ENCODE measurements around the gene TOP2B.

Gene TOP2B

GRCh38 chr3:25664812-25665314 is at the start of gene TOP2B:
TOP2B (minus strand) TSS chr3:25664907; CDS start chr3:25664297, 610 bp downstream.
- DNase-seq (ENCODE audit: low spot score), result peak; percentile 98

- DNase-seq (ENCODE audit: low spot score), result no peak
Measured at GRCh38 chr3:25713341-25713985, 48.8 kb upstream of the TOP2B start.

GRCh38 chr3:25711090-25711489 is 46.4 kb upstream of the TOP2B start:
- DNase-seq (ENCODE audit: low spot score), result no peak

- DNase-seq (ENCODE audit: low spot score), result no peak
Measured at GRCh38 chr3:25708036-25708435, 43.3 kb upstream of the TOP2B start.

- no peak for DNase-seq (ENCODE audit: low spot score)
Measured at GRCh38 chr3:25707268-25707926, 42.7 kb upstream of the TOP2B start.

- DNase-seq (ENCODE audit: low spot score), result no peak
Measured at GRCh38 chr3:25706213-25706612, 41.5 kb upstream of the TOP2B start.

- peak; percentile 37 for DNase-seq (ENCODE audit: low spot score)
Measured at GRCh38 chr3:25697553-25697952, 32.8 kb upstream of the TOP2B start.

GRCh38 chr3:25695731-25696420 is 31.2 kb upstream of the TOP2B start:
- no peak for DNase-seq (ENCODE audit: low spot score)

- DNase-seq (ENCODE audit: low spot score), result no peak
Measured at GRCh38 chr3:25693238-25693637, 28.5 kb upstream of the TOP2B start.

GRCh38 chr3:25692341-25692740 is 27.6 kb upstream of the TOP2B start:
- no peak for DNase-seq (ENCODE audit: low spot score)

- DNase-seq (ENCODE audit: low spot score), result no peak
Measured at GRCh38 chr3:25690768-25691533, 26.2 kb upstream of the TOP2B start.

GRCh38 chr3:25689226-25689625 is 24.5 kb upstream of the TOP2B start:
- DNase-seq (ENCODE audit: low spot score), result no peak

- DNase-seq (ENCODE audit: low spot score), result no peak
Measured at GRCh38 chr3:25687742-25688141, 23.0 kb upstream of the TOP2B start.

GRCh38 chr3:25686766-25687165 is 22.1 kb upstream of the TOP2B start:
- DNase-seq (ENCODE audit: low spot score), result no peak

GRCh38 chr3:25683882-25684281 is 19.2 kb upstream of the TOP2B start:
- no peak for DNase-seq (ENCODE audit: low spot score)

GRCh38 chr3:25683410-25683809 is 18.7 kb upstream of the TOP2B start:
- DNase-seq (ENCODE audit: low spot score), result no peak

- no peak for DNase-seq (ENCODE audit: low spot score)
Measured at GRCh38 chr3:25679642-25680302, 15.1 kb upstream of the TOP2B start.

- peak; percentile 55 for DNase-seq (ENCODE audit: low spot score)
Measured at GRCh38 chr3:25679166-25679565, 14.5 kb upstream of the TOP2B start.

GRCh38 chr3:25678581-25678980 is 13.9 kb upstream of the TOP2B start:
- DNase-seq (ENCODE audit: low spot score), result no peak

GRCh38 chr3:25677121-25677520 is 12.4 kb upstream of the TOP2B start:
- DNase-seq (ENCODE audit: low spot score), result no peak

- no peak for DNase-seq (ENCODE audit: low spot score)
Measured at GRCh38 chr3:25674670-25675069, 10.0 kb upstream of the TOP2B start.

Data from putamen (tissue), 1 donor.